HG02840 (cell line): ENCODE data around the gene POLD2.

ENCODE experiments used
- ATAC-seq: cut with Tn5 transposase; IDR thresholded peaks from one replicate; pipeline ENCODE4 v1.9.1; 2021; ENCODE audit warnings: mild to moderate bottlenecking, moderate library complexity, moderate number of reproducible peaks; ENCODE audit not compliant: unreplicated experiment, low FRiP score

Gene POLD2

DNA sequence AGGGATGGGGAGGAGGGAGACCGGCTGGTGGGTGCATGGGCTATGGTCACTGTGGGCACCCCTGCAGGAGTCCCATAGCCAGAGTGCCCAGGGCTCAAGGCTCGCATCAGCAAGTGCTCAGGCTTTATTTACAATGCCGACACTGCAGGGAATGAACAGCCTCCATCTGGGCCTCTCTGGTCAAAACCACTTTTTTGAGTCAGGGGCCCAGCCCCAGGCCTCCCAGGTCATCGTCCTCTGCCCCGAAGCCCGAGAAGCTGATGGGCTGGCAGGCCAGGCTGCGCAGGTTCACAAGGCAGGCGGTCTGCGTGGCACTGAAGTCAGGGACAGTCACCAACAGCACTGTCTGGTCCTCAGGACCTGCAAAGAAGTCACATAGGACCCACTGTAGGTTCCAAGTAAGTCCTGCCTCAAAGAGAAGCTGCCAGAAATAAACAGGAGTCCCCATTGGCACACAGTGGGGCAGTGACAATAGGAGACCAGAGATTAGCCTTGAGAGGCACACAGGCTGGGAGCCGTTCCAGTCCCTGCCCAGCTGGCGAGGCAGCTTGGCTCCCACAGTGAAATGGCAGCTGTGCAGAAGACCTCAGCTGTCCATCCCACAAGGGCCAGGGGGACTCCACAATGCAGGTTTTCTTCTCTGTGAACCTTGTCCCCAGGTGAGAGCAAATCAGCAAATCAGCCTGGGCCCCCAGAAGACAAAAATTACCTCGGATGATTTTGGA is 8.6 kb downstream of the POLD2 start:
- ATAC-seq: no peak

GRCh38 chr7:44113764-44114354 is 9.5 kb downstream of the POLD2 start:
- no peak for ATAC-seq

GRCh38 chr7:44112997-44113763 is 10.2 kb downstream of the POLD2 start:
- no peak for ATAC-seq

DNA sequence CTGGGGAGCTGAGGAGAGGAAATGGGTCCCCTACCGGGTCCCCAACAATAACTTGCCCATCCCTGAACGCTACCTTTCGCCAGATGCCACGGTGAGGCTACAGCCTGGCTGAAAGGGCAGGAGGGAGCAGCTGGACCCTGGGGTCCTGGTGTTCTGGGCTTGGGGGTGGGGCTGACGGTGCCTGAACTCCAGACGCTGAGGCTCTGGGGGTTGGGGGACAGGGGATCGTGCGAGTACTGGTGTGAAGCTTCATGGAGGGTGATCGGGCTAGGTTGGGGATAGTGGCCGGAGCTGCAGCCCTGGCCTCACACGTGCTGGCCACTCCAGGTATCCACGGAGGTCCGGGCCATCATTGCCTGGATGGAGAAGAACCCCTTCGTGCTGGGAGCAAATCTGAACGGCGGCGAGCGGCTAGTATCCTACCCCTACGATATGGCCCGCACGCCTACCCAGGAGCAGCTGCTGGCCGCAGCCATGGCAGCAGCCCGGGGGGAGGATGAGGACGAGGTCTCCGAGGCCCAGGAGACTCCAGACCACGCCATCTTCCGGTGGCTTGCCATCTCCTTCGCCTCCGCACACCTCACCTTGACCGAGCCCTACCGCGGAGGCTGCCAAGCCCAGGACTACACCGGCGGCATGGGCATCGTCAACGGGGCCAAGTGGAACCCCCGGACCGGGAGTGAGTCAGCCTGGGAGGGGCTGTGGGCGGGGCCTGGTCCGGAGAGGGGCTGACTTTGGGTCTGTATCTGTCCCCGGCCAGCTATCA is 10.9 kb downstream of the POLD2 start:
- no peak for ATAC-seq

DNA sequence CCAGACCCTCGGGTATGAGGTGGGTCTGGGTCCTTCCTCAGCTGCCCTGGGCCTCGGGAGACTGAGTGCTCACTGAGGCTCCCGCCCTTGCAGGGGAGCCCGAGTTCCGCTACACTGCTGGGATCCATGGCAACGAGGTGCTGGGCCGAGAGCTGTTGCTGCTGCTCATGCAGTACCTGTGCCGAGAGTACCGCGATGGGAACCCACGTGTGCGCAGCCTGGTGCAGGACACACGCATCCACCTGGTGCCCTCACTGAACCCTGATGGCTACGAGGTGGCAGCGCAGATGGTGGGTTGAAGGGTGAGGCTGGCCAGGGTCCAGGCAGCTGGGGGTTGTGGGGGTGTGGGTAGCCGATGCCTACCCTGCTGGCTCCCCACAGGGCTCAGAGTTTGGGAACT is 11.6 kb downstream of the POLD2 start:
- no peak for ATAC-seq

DNA sequence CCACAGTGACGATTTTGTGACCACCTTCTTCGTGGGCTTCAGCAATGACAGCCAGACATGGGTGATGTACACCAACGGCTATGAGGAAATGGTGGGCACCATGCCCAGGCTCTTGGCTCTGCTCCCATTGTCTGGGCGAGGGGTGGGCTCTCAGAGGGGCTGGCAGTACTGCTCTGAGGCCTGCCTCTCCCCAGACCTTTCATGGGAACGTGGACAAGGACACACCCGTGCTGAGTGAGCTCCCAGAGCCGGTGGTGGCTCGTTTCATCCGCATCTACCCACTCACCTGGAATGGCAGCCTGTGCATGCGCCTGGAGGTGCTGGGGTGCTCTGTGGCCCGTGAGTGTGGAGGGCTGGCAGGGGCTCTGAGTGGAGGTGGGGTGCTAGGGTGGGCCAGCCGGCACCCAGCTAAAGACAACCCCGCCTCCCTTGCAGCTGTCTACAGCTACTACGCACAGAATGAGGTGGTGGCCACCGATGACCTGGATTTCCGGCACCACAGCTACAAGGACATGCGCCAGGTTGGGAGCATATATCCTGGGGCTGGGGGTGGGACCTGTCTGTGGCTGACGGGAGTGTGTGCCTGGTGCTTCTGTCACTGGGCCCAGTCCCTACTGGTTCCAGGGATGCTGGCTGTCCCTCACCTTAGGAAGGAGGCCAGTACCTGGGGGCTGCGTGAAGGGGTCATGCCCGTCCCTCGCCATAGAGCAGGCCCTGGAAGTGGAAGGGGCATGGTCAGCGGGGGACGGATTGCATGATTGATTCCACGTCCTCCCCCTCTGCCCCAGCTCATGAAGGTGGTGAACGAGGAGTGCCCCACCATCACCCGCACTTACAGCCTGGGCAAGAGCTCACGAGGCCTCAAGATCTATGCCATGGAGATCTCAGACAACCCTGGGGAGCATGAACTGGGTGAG is 12.4 kb downstream of the POLD2 start:
- ATAC-seq: no peak

DNA sequence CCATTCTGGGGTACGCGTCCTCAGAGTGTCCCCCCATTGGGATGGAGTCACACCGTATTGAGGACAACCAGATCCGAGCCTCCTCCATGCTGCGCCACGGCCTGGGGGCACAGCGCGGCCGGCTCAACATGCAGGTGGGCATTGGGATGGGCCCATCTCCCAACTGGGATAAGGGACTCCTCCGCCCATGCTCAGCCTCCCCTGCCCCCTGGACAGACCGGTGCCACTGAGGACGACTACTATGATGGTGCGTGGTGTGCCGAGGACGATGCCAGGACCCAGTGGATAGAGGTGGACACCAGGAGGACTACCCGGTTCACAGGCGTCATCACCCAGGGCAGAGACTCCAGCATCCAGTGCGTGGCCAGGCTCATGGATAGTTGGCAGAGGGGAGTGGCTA is 13.4 kb downstream of the POLD2 start:
- ATAC-seq: no peak

GRCh38 chr7:44108768-44109750 is 14.3 kb downstream of the POLD2 start:
- ATAC-seq: no peak

DNA sequence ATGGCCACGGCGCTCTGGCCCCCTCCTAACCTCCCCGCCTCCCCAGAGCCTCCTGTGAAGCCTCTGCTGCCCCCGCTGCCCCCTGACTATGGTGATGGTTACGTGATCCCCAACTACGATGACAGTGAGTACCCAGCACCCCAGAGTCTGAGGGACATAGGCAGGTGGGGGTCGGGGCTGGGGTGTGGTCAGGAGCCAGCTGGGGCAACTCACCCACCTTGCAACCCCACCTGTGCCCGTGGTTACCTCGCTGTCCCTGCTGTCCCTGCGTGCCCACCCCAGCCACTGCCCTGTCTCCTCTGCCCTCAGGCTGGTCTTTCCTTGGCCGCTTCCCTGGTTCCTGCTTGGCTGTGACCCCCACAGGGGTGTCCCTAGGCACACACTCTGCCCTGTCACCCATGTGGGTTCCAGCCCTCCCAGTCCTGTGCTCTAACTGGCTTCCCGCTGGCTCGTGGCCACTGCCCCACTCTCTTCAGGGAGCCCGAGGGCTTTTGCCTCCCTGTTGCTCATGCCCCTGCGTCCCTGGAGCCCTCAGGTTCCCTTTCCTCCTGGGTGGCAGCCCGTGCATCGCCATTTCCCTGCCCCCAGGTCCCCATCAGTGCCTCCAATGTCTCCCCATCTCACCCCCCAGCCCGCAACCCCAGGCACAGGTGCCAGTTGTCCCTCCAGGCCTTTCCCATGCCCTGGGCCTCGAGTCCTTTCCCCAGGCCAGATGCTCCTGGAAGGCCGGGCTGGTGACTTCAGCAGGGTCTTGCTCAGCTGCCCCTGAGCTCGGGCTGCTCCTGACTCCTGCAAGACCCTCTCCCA is 15.2 kb downstream of the POLD2 start:
- no peak for ATAC-seq

- ATAC-seq: no peak
Measured at GRCh38 chr7:44107116-44107960, 16.0 kb downstream of the POLD2 start.

DNA sequence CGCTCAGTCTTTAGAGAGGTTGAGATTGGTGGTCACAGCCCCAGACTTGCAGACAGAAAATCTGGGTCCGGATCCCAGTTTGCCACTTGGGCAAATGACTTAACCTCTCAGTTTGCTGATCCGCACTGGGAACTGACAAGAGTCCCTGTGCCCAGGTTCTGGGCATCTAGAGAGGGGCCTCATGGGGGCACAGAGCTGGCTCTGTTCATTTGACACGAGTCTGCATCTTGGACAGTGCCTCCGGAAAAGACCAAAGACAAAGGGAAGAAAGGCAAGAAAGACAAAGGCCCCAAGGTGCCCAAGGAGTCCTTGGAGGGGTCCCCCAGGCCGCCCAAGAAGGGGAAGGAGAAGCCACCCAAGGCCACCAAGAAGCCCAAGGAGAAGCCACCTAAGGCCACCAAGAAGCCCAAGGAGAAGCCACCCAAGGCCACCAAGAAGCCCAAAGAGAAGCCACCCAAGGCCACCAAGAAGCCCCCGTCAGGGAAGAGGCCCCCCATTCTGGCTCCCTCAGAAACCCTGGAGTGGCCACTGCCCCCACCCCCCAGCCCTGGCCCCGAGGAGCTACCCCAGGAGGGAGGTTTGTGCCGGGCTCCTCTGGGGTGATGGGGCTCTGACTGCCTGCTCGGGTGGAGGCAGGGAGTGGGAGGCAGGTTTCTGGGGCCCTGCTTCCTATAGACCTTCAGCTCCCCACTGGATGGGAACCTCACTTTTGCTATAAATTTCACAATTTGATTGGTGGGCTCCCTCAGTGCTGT is 16.9 kb downstream of the POLD2 start:
- no peak for ATAC-seq

DNA sequence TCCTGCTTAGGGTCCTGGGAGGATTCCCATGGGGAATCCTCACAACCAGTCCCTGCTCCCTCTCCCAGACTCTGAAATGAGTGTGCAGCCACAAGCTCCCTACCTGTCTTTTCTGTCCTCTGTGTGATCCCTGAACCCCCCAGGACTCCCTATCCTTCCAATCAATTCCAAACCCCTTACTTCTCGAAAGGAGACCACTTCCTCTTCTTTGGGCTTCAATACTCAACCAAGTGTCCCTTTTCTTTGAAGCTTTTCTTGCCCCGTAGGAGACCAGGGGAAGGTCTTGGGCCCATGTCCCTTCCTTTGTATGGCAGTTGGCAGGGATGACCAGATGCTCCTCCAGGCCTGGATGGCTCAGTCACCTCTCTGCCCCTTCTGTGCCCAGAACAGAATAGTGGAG is 17.5 kb downstream of the POLD2 start:
- no peak for ATAC-seq

- ATAC-seq: no peak
Measured at GRCh38 chr7:44104860-44105771, 18.2 kb downstream of the POLD2 start.

DNA sequence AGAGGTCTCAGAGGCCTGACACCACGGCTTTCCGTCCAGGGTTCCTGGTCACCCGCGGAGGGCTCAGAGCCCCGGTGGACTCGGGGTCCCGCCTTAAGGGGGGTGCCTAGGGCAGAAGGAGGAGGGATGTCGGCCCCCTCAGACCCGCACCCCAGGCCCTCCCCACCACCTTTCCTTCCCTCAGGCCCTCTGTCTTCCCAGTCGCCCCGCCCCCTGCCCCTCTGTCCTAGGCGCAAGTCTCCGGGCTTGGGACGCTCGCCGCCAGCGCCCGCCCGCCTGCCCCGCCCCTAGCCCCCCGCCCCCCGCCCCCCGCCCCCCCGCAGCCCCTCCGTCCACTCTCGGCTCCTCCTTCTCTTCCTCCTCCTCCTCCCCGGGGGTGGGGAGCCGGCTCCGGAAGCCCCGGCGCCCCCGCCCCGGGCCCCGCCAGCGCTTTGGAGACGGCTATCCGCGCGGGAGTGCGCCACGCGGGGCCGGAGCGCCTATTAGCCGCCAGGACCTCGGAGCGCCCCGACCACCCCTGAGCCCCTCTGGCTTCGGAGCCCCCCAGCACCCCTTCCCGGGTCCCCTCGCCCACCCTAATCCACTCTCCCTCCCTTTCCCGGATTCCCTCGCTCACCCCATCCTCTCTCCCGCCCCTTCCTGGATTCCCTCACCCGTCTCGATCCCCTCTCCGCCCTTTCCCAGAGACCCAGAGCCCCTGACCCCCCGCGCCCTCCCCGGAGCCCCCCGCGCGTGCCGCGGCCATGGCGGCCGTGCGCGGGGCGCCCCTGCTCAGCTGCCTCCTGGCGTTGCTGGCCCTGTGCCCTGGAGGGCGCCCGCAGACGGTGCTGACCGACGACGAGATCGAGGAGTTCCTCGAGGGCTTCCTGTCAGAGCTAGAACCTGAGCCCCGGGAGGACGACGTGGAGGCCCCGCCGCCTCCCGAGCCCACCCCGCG is 19.2 kb downstream of the POLD2 start, which contains the start of gene AEBP1:
AEBP1 (plus strand) TSS at position 423 of the 937 bp plus-strand sequence; CDS start at position 744, 321 bp downstream.
- ATAC-seq: no peak
